H1 (cell line): Measurements from ENCODE around the gene ATP11A. TPM values are rescaled to one million over a fixed set of nuclear protein-coding genes. Genes with fewer than 3 reads are reported as not detected.

Experiments used
- CTCF ChIA-PET: fragments of 300-600 bp; sonication (Branson Sonifier 250); formaldehyde crosslinking; loops from one replicate; lab custom pipeline; 2021; ENCODE audit not compliant: partially characterized antibody; lab: Charles Lee
- POLR2A ChIA-PET: fragments of 300-600 bp; sonication (Branson Sonifier 250); formaldehyde crosslinking; loops from one replicate; lab custom pipeline; 2021; ENCODE audit warnings: inconsistent platforms; ENCODE audit not compliant: partially characterized antibody; lab: Charles Lee
- DNase-seq, 2 experiments: peaks; one replicate each; pipeline versions ENCODE4 v3.0.0 to v3.0.0-alpha.2; 2010 to 2022; ENCODE audit warnings: low spot score in 2 of 2, low read depth in 1 of 2, mixed read lengths in 1 of 2
- FAIRE-seq: peaks from 2 replicates; lab custom pipeline; 2011; peaks lifted over from hg19 to GRCh38; lab: Jason Lieb, UNC
- H2AFZ ChIP-seq: 2 replicates; pipeline ENCODE4 v1.8.1; 2012; ENCODE audit warnings: low read length, inconsistent platforms
- H2AK5ac ChIP-seq: 2 replicates; pipeline ENCODE4 v1.6.1; 2013; ENCODE audit warnings: low read depth, low read length
- H2BK120ac ChIP-seq: replicated peaks from 2 replicates; pipeline ENCODE3; 2013; ENCODE audit warnings: low read depth, low read length, inconsistent platforms
- H2BK12ac ChIP-seq: 2 replicates; pipeline ENCODE4 v1.6.1; 2013; ENCODE audit warnings: low read depth, low read length
- H2BK15ac ChIP-seq: 2 replicates; pipeline ENCODE4 v1.6.1; 2013; ENCODE audit warnings: low read length
- H2BK20ac ChIP-seq: 2 replicates; pipeline ENCODE4 v1.6.1; 2013; ENCODE audit warnings: low read length
- H2BK5ac ChIP-seq: 2 replicates; pipeline ENCODE4 v1.6.1; 2013; ENCODE audit warnings: low read depth, low read length
- H3K14ac ChIP-seq: 2 replicates; pipeline ENCODE4 v1.6.1; 2013; ENCODE audit warnings: inconsistent platforms; ENCODE audit not compliant: insufficient read length
- H3K18ac ChIP-seq: 2 replicates; pipeline ENCODE4 v1.6.1; 2013; ENCODE audit warnings: low read length; ENCODE audit errors: extremely low read depth
- H3K23ac ChIP-seq: 2 replicates; pipeline ENCODE4 v1.6.1; 2013; ENCODE audit warnings: inconsistent platforms; ENCODE audit not compliant: insufficient read length
- H3K23me2 ChIP-seq: 2 replicates; pipeline ENCODE4 v1.6.1; 2013; ENCODE audit warnings: low read depth, low read length
- H3K27ac ChIP-seq: 2 replicates; pipeline ENCODE4 v1.6.1; 2011; ENCODE audit warnings: low read depth, low read length, inconsistent platforms
- H3K27me3 ChIP-seq, 4 experiments: replicated peaks in 1 of 4; 1 replicate in 1 of 4; 2 replicates in 3 of 4; pipeline versions ENCODE4 v1.6.1 to v1.8.1; 2011 to 2013; ENCODE audit warnings: low read length in 3 of 4, mild to moderate bottlenecking in 3 of 4, inconsistent platforms in 2 of 4, mixed read lengths in 2 of 4, moderate library complexity in 1 of 4; ENCODE audit not compliant: control insufficient read depth in 3 of 4, insufficient read depth in 3 of 4; ENCODE audit errors: extremely low read depth in 1 of 4
- H3K36me3 ChIP-seq, 4 experiments: 2 replicates each; pipeline versions ENCODE4 v1.6.1 to v1.8.1; 2011 to 2013; ENCODE audit warnings: mild to moderate bottlenecking in 4 of 4, low read length in 3 of 4, moderate library complexity in 2 of 4, control low read depth in 1 of 4, inconsistent platforms in 1 of 4; ENCODE audit not compliant: insufficient read depth in 4 of 4, control insufficient read depth in 2 of 4
- H3K4ac ChIP-seq: replicated peaks from 2 replicates; pipeline ENCODE3; 2013; ENCODE audit warnings: low read length, low read depth, mixed read lengths, inconsistent platforms; ENCODE audit not compliant: insufficient read length
- H3K4me1 ChIP-seq, 4 experiments: replicated peaks in 1 of 4; 1 replicate in 1 of 4; 2 replicates in 3 of 4; pipeline versions ENCODE4 v1.6.1 to v1.8.1; 2011 to 2013; ENCODE audit warnings: low read length in 3 of 4, inconsistent platforms in 2 of 4, mixed read lengths in 1 of 4; ENCODE audit not compliant: insufficient read depth in 4 of 4, control insufficient read depth in 3 of 4
- H3K4me2 ChIP-seq, 2 experiments: 2 replicates each; pipeline versions ENCODE4 v1.6.1 to v1.8.1; 2011 to 2013; ENCODE audit warnings: low read depth in 2 of 2, low read length in 2 of 2, control low read depth in 1 of 2, inconsistent platforms in 1 of 2, mild to moderate bottlenecking in 1 of 2; ENCODE audit not compliant: insufficient read depth in 1 of 2
- H3K4me3 ChIP-seq, 4 experiments: fragments of 200-600, 300-600 bp in 1 of 4; sonication (generic), shearing (Covaris generic), sonication (Bioruptor Twin) in 1 of 4; 2 replicates each; pipeline versions ENCODE4 v1.5.1 to v1.8.1; 2011 to 2016; ENCODE audit warnings: low read length in 4 of 4, low read depth in 3 of 4, control low read depth in 2 of 4, inconsistent platforms in 2 of 4, mild to moderate bottlenecking in 2 of 4, mixed read lengths in 1 of 4, moderate library complexity in 1 of 4; ENCODE audit not compliant: insufficient read depth in 2 of 4; ENCODE audit errors: extremely low read depth in 1 of 4
- H3K56ac ChIP-seq: replicated peaks from 2 replicates; pipeline ENCODE3; 2013; ENCODE audit warnings: low read depth, mild to moderate bottlenecking, mixed read lengths, low read length, inconsistent platforms; ENCODE audit not compliant: insufficient read length
- H3K79me1 ChIP-seq: 2 replicates; pipeline ENCODE4 v1.6.1; 2013; ENCODE audit warnings: low read depth, low read length, control low read depth
- H3K79me2 ChIP-seq, 2 experiments: 2 replicates each; pipeline versions ENCODE4 v1.6.1 to v1.8.1; 2012 to 2013; ENCODE audit warnings: low read length in 2 of 2, mild to moderate bottlenecking in 2 of 2, inconsistent platforms in 1 of 2; ENCODE audit not compliant: insufficient read depth in 2 of 2, control insufficient read depth in 1 of 2
- H3K9ac ChIP-seq, 4 experiments: replicated peaks in 1 of 4; 1 replicate in 1 of 4; 2 replicates in 3 of 4; pipeline versions ENCODE4 v1.6.1 to v1.8.1; 2011 to 2013; ENCODE audit warnings: low read depth in 3 of 4, low read length in 3 of 4, control low read depth in 2 of 4, mild to moderate bottlenecking in 2 of 4, moderate library complexity in 2 of 4, inconsistent platforms in 1 of 4; ENCODE audit errors: extremely low read depth in 1 of 4
- H3K9me3 ChIP-seq, 2 experiments: 2 replicates each; pipeline versions ENCODE4 v1.6.1 to v1.8.1; 2012 to 2013; ENCODE audit warnings: mild to moderate bottlenecking in 2 of 2, moderate library complexity in 2 of 2, control low read depth in 1 of 2, inconsistent platforms in 1 of 2, low read depth in 1 of 2, low read length in 1 of 2, mixed read lengths in 1 of 2; ENCODE audit not compliant: insufficient read depth in 2 of 2
- H4K20me1 ChIP-seq, 2 experiments: replicated peaks in 1 of 2; 2 replicates each; pipeline versions ENCODE3 to v1.8.1; 2011 to 2013; ENCODE audit warnings: inconsistent platforms in 2 of 2, low read length in 2 of 2, mild to moderate bottlenecking in 1 of 2; ENCODE audit not compliant: insufficient read depth in 2 of 2, control insufficient read depth in 1 of 2
- H4K5ac ChIP-seq: 2 replicates; pipeline ENCODE4 v1.6.1; 2013; ENCODE audit warnings: low read length, low read depth, mixed read lengths, inconsistent platforms; ENCODE audit not compliant: insufficient read length
- H4K8ac ChIP-seq: 2 replicates; pipeline ENCODE4 v1.8.0; 2013; ENCODE audit warnings: mild to moderate bottlenecking, moderate library complexity, low read length, inconsistent platforms; ENCODE audit not compliant: insufficient read depth; ENCODE audit errors: extremely low read depth
- H4K91ac ChIP-seq: replicated peaks from 2 replicates; pipeline ENCODE3; 2013; ENCODE audit warnings: low read length, mixed read lengths, inconsistent platforms; ENCODE audit not compliant: insufficient read length
- GABPA ChIP-seq: IDR thresholded peaks from 2 replicates; pipeline ENCODE4 v1.6.1; 2011; ENCODE audit warnings: mild to moderate bottlenecking, low read length, moderate library complexity, borderline replicate concordance; ENCODE audit not compliant: insufficient read depth
- JUND ChIP-seq: IDR thresholded peaks from 2 replicates; pipeline ENCODE4 v1.6.1; 2011; ENCODE audit warnings: mild to moderate bottlenecking, improper control_type of control experiment, low read length
- WGBS, 2 experiments: shearing (Covaris generic) in 1 of 2; methylation state at CpG; one replicate each; pipeline versions ENCODE4 v1.1.6 to v1.1.7; 2013 to 2015; ENCODE audit warnings: low lambda C conversion rate in 2 of 2, mixed read lengths in 2 of 2, inconsistent platforms in 1 of 2, low coverage in 1 of 2, missing lambda C conversion rate in 1 of 2; ENCODE audit not compliant: insufficient replicate concordance in 2 of 2, insufficient coverage in 1 of 2, insufficient read length in 1 of 2; ENCODE audit errors: extremely low coverage in 1 of 2, missing lambda C conversion rate in 1 of 2; 5-methylcytosine and 5-hydroxymethylcytosine counted together
- polyA plus RNA-seq, 7 experiments: library from polyadenylated mRNA; depleted of rRNA in 3 of 7; stranded (reverse) in 5 of 7; unstranded in 2 of 7; fragments of >200 nt in 5 of 7; fragments of 200-250 nt in 2 of 7; gene quantifications; 1 replicate in 5 of 7; 2 replicates in 1 of 7; 4 replicates in 1 of 7; pipeline versions ENCODE4 v1.2.1 to v1.2.3, GENCODE V29; 2011 to 2013; ENCODE audit warnings: missing spikeins in 2 of 7, mixed read lengths in 2 of 7
- total RNA-seq: library from RNA; stranded (reverse); fragmentation: NEBNext Ultra II Directional; extraction: Animal tissue kit (Norgen Biotek cat#: 25700); gene quantifications from 2 replicates; pipeline ENCODE4 v1.2.1, GENCODE V29; 2021

The ATP11A gene
- total and polyA plus RNA-seq, 2 of the 8 experiments (the other 6 are each of a cell fraction or from before 2014, with no cell fraction given) = 28.8 to 72.9 TPM

GRCh38 chr13:112683581-112683980, 6.3 kb upstream of the ATP11A start:
- no peak for FAIRE-seq
- no peak overlapping the region for H4K8ac ChIP-seq
- H3K23ac ChIP-seq = no peak overlapping the region
- H3K4me1 ChIP-seq = peaks cover under 1 to 3% (median 2%) of the 10 kb centered on the region in 4 experiments
- H4K5ac ChIP-seq = no peak overlapping the region
- H4K91ac ChIP-seq = no peak overlapping the region
- no peaks in the 10 kb centered on the region; a peak in 1 of 7 replicates for H3K27me3 ChIP-seq
- H3K18ac ChIP-seq = no peak overlapping the region
- ChIA-PET CTCF (no interaction called here), POLR2A (no interaction called here)
- no peak overlapping the region for H3K4me2 ChIP-seq
- WGBS, 2 experiments = 92% methylated on average over 10 of the region's 10 CpGs; no CpG with 5 or more reads in 1 of the 2 experiments
- no peaks in the 10 kb centered on the region for H3K36me3 ChIP-seq
- H2BK15ac ChIP-seq = no peak overlapping the region
- no peak overlapping the region for H3K56ac ChIP-seq
- peaks cover 0 to 6% of the 10 kb centered on the region in 2 experiments; a peak in 1 of 4 replicates for H3K9me3 ChIP-seq
- H3K4ac ChIP-seq = no peak overlapping the region
- H2BK12ac ChIP-seq = no peak overlapping the region
- H2AK5ac ChIP-seq = no peak overlapping the region
- H3K4me3 ChIP-seq = no peak overlapping the region
- H2AFZ ChIP-seq = no peak overlapping the region
- H3K23me2 ChIP-seq = no peaks in the 10 kb centered on the region
- H3K14ac ChIP-seq = no peak overlapping the region
- H3K9ac ChIP-seq = no peak overlapping the region
- H3K79me2 ChIP-seq = no peaks in the 10 kb centered on the region
- H2BK5ac ChIP-seq = no peak overlapping the region
- no peak overlapping the region for H2BK120ac ChIP-seq
- no peak overlapping the region for H3K27ac ChIP-seq
- no peaks in the 10 kb centered on the region for H3K79me1 ChIP-seq
- peak in 1 of 2 experiments; percentile 30 for DNase-seq
- H4K20me1 ChIP-seq = no peaks in the 10 kb centered on the region
- no peak overlapping the region for H2BK20ac ChIP-seq
- TF ChIP-seq GABPA = no peak
- no peak for TF ChIP-seq JUND
